NCI-H146 treated with DMSO at 0.1 percent for 48 hours (cell line): Measurements from ENCODE around the gene DSCAML1.
A peak's percentile ranks its signal among the peaks of the same experiment; 100 is the strongest.

Source experiments
- DNase-seq: peaks from one replicate; lab custom pipeline; 2025; ENCODE audit not compliant: unreplicated experiment; lab: John Stamatoyannopoulos, UW

The DSCAML1 gene

GRCh38 chr11:117831661-117832415 lies 34.8 kb upstream of the DSCAML1 start:
- no peak for DNase-seq

DNA sequence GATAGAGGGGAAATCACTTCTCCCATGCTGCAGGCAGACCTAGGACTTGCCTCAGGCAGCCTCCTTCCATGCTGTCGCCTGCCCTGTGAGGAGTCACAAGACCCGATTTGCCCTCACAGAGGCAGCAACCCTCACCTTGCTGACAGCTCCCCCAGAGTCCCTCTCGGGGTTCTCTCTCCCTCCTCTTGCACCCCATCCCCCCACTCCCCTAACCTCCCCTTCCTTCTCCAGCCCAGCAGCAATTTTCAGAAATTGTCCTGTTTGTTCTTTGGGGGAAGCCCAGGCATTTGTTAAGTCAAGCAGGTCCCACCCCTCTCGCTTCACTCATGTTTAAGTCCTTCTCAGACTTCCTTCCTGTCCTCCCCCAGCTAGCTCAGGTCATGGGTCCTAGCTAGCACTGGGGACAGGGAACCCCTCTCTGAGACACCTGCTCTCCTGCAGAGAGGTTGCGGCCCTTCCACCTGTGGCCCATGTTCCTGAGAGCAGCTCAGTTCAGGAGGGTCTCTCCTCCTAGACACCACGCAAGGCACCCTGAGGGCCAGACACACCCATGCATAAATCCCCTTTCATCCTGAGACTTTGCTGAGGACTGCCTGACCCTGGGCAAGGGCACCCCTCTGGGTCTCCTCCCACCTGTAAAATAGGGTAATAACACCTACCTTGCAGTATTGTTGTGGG lies 33.8 kb upstream of the DSCAML1 start:
- no peak for DNase-seq

DNA sequence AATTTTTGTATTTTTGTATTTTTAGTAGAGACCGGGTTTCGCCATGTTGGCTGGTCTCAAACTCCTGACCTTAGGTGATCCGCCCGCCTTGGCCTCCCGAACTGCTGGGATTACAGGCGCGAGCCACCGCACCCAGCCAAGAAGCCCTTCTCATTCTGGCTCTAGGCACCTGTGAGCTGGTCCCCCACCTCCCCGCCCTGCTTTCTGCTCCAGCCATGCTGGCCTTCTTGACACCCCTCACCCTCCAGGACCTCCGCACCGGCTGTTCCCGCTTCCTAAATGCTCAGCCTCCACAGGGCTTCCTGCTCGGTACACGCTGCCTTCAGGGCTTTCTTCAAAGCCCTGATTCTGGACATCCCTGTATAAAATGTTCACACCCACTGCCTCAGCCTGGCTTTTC lies 33.1 kb upstream of the DSCAML1 start:
- no peak for DNase-seq

- no peak for DNase-seq
Observed at GRCh38 chr11:117829369-117829725, 32.3 kb upstream of the DSCAML1 start.

DNA sequence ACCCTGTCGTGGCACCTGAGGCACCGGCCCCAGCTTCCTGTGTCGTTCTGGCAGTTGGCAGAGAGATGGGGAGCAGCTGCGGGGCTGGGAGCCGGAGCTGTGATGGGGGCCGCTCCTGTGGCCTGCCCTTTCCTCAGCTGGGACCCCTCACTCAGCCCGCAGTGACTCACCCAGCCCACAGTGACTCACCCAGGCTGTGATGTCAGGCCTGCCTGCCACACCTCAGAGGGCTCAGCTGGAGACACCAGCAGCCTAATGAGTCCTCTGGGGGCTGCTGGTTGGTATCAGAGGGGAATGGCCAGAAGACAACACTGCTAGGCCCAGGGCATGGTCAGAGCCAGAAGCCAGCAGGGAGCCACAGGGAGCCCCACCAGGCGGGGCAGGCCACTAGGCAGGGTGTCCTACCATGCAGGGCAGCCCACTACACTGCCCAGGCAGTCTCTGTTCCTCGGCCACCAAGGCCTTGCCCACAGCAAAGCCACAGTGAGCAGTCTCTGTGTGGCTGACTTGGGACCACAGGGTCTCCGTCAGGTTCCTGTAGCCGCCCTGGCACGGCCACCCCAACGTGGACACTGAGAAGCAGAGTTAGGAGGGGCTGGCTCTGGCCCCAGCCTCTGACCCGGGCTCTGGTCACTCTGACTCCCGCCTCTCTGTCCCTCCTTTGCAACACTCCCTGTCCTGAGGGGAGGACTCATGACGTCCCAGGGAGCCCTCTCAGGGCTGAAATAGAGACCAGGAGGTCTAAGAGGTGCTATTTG lies 31.8 kb upstream of the DSCAML1 start:
- DNase-seq, result no peak

- no peak for DNase-seq
Observed at GRCh38 chr11:117827521-117828511, 30.8 kb upstream of the DSCAML1 start.

DNA sequence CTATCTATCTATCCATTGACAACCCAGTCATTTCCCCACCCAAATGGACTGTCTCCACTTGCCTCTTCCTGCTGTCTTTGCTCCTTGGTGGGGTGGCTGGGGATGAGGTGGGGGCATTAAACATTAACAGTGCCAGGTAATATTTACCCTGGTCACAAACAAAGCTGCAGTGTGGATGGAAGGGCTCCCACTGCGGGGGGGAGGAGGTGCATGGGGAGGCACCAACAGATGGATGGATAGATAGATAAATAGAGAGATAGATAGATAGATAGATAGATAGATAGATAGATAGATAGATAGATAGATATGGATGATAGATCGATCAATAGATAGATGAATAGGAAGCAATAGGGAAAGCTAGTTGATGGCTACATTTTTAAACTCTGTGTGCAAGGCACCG lies 29.8 kb upstream of the DSCAML1 start:
- DNase-seq, result no peak

DNA sequence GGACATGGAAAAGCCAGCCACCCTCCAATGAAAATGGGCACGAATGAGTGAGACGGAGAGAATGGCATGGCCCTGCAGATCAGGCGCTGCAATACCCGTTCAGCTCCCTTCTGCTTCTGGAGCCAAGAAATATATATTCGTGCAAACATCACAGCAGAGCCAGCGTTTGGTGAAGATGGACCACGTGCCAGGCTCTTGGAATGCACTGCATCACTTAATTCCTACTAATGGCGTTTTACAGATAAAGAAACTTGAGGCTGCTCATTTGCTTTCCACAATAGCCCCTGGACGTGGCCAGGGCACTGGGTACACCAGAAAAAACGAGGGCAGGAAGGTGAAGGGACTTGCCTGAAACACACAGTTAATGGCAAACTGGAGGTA lies 29.2 kb upstream of the DSCAML1 start:
- no peak for DNase-seq

GRCh38 chr11:117825538-117826189 lies 28.6 kb upstream of the DSCAML1 start:
- no peak for DNase-seq

- DNase-seq, result no peak
Observed at GRCh38 chr11:117824571-117825537, 27.8 kb upstream of the DSCAML1 start, which contains the start of gene FXYD2. Gene FXYD2, minus strand, starts transcription at chr11:117824744. Its CDS starts 66 bp downstream, at chr11:117824678.

DNA sequence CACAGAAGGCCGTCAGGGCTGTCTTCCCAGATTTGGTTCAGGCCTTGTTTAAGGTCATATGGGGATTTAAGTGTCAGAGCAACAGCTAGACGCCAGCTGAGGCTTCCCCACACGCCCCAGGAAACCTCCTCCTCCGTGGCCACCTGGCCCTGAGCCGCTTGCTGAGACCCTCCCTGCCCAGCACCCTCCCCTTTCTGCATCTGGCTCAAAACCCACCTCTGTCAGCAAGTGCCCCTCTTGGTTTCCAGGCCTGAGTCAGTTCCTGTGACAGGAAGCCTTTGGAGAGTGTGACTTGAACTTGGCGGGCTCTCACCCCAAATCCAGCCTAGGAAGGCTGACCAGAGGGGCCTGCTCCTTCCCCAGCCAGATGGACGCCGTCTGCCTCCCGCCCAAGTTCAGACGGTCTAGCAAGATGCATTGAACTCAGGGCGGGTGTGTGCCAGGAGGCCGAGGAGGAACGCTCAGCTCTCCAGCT lies 27.0 kb upstream of the DSCAML1 start:
- DNase-seq, result no peak

DNA sequence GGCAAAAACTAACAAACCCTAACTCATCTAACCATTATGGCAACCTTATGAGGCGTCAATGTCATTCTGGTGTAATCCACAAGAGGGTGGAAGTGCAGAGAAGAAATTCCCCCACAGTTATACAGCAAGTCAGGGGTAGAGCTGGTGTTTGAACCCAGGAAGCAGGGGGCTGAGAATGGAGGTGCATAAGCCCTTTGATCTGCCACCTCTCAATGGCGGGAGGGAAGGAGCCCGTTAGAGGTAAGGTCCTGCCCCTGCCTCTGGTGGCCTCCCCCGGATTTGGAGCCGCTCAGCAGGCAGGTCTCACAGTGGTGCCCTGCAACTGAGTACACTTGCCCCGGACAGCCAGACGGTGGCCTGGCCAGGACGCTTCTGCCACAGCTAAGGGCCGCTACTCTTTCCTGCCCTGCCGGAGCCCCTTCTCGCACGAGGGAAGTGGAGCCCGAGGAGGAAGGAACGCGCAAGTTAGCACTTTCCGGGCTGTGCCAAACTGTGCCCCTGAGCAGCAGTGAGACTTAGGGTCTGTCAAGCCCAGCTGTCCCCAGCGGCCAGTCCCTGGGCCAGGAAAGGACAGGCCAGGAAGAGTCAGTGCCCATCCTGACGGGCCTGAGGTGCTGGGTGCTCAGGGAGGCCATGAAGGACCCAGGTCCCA lies 26.4 kb upstream of the DSCAML1 start:
- DNase-seq, result no peak

DNA sequence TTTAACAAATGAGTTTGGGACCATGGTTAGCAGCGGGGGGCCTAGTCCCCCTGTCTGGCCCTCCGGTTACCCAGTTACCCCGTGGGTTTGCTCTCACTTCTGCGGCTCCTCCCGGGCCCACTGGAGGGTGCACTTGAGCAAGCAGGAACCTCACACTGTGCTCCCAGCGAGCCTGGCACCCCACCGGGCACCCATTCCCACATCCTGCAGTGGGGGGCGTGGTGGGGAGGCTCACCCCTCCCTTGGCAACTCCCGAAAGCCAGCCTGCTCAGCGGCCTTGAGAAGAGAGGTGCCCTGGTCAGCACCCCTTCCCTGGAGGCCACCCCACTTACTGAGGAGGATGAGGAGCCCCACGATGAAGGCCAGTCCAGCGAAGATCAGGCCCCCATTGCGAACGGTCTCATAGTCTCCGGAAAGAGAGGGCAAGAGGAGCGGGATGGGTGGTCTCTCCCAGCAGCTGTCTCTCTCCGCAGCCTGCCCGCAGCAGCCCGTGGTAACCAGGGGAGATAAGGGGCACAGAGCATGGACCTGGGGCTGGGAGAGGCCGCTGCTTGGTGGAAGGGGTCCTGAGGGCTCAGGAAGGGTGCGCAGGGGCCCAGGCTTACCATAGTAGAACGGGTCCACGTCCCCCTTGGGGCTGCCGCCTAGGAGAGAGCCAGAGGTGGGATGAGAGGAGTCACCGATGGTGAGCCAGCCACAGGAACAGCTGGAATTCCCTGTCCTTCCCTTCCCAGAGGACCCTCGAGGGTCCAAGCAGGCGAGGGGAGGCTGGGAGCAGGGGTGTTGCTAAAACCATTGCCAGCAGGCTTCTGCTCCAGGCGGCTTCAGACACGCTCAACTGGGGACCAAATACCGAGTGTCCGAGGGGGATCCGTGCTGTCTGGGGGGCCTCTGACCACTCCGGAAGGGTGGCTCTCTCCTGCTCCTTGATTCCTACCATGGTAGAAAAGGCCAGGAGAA lies 25.3 kb upstream of the DSCAML1 start:
- DNase-seq, result peak; percentile 14

DNA sequence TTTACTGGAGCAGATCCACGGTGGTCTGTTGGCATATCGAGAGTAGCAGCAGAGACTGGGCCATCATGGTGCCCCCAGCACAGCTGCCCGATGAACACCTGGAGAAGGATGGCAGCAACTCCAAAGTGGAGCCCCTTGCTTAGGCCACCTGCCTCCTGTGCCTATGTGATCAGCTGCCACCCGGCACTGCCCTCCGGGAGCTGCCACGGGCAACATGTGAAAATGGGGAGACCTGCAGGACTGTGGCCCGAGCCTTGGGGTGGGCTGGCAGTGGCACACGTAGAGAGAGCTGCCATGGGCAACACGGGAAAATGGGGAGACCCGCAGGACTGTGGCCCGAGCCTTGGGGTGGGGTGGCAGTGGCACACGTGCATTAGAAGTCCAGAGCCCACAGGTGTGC lies 24.4 kb upstream of the DSCAML1 start:
- no peak for DNase-seq

GRCh38 chr11:117820516-117820915 lies 23.5 kb upstream of the DSCAML1 start:
- DNase-seq, result no peak

DNA sequence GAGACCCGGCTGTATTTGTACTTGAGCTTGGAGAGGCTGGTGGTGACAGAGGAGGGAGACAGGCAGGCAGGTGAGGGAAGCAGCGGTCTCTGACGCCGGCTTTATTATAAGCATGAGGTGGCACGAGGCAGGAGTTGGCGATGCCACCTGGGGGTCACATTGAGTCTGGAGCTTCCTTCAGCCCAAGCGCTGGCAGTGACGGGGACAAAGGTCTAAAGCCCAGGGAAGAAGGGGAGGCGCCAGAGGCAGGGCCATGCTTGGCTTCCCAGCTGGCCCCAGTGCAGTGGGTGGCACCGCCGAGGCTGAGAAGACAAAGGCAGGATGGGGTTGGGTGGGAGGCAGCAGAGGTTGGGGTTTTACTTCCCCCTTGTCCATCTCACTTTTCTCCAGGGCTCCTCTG lies 23.1 kb upstream of the DSCAML1 start:
- peak; percentile 88 for DNase-seq
